Measurements from ENCODE around the gene TEX51. TPM values are rescaled to one million over a fixed set of nuclear protein-coding genes. Genes with fewer than 3 reads are reported as not detected.

The TEX51 gene
- total RNA-seq, 1 donor from 2014 or later, result not detected

- DNase-seq, result no peak
Observed at GRCh38 chr2:126893606-126894005, 5.1 kb upstream of the TEX51 start.

- DNase-seq, result no peak
Observed at GRCh38 chr2:126894082-126894481, 4.6 kb upstream of the TEX51 start.

GRCh38 chr2:126894585-126895182, 4.0 kb upstream of the TEX51 start:
- DNase-seq, result no peak

GRCh38 chr2:126895336-126895735, 3.4 kb upstream of the TEX51 start:
- no peak for DNase-seq

- DNase-seq, result no peak
Observed at GRCh38 chr2:126896471-126896870, 2.2 kb upstream of the TEX51 start.

- DNase-seq, result no peak
Observed at GRCh38 chr2:126899616-126900185, 1.0 kb downstream of the TEX51 start.

GRCh38 chr2:126900646-126901319, 2.1 kb downstream of the TEX51 start:
- no peak for DNase-seq

GRCh38 chr2:126901459-126901858, 2.8 kb downstream of the TEX51 start:
- DNase-seq, result no peak

- DNase-seq, result no peak
Observed at GRCh38 chr2:126902152-126902835, 3.6 kb downstream of the TEX51 start.

GRCh38 chr2:126902859-126903258, 4.2 kb downstream of the TEX51 start:
- DNase-seq, result no peak

GRCh38 chr2:126905991-126906390, 7.3 kb downstream of the TEX51 start:
- DNase-seq, result no peak

GRCh38 chr2:126906781-126907180, 8.1 kb downstream of the TEX51 start:
- DNase-seq, result no peak

GRCh38 chr2:126907671-126908070, 9.0 kb downstream of the TEX51 start:
- DNase-seq, result no peak

GRCh38 chr2:126908721-126909177, 10.1 kb downstream of the TEX51 start:
- no peak for DNase-seq

- DNase-seq, result no peak
Observed at GRCh38 chr2:126909366-126909765, 10.7 kb downstream of the TEX51 start.

- no peak for DNase-seq
Observed at GRCh38 chr2:126909781-126910180, 11.1 kb downstream of the TEX51 start.

- no peak for DNase-seq
Observed at GRCh38 chr2:126910637-126911036, 11.9 kb downstream of the TEX51 start.

GRCh38 chr2:126911111-126911796, 12.6 kb downstream of the TEX51 start:
- DNase-seq, result no peak

- no peak for DNase-seq
Observed at GRCh38 chr2:126912201-126912600, 13.5 kb downstream of the TEX51 start.

- no peak for DNase-seq
Observed at GRCh38 chr2:126913329-126913728, 14.6 kb downstream of the TEX51 start.

- no peak for DNase-seq
Observed at GRCh38 chr2:126913881-126914615, 15.4 kb downstream of the TEX51 start.

GRCh38 chr2:126914811-126915500, 16.3 kb downstream of the TEX51 start:
- no peak for DNase-seq
